ENCODE data around the gene TRPM5.

The TRPM5 gene

GRCh38 chr11:2465202-2466068 lies 21.1 kb upstream of the TRPM5 start:
- no peaks in the 10 kb centered on the region for H3K36me3 Mint-ChIP-seq
- ATAC-seq (replicated peaks) (no peak), DNase-seq (no peak)
- peaks cover 47 to 58% of the 10 kb centered on the region in 2 donors for H3K4me1 Mint-ChIP-seq
- H3K27ac Mint-ChIP-seq: no peak overlapping the region
- H3K4me3 Mint-ChIP-seq: no peak overlapping the region
- H3K9me3 Mint-ChIP-seq: no peaks in the 10 kb centered on the region
- no peaks in the 10 kb centered on the region for H3K27me3 Mint-ChIP-seq

GRCh38 chr11:2464451-2465165 lies 20.3 kb upstream of the TRPM5 start:
- no peak overlapping the region for H3K4me3 Mint-ChIP-seq

GRCh38 chr11:2463766-2464277 lies 19.5 kb upstream of the TRPM5 start:
- Mint-ChIP-seq H3K27me3 (no peaks in the 10 kb centered on the region), H3K4me1 (peaks cover 52 to 63% of the 10 kb centered on the region in 2 donors), H3K4me3 (no peak overlapping the region), H3K36me3 (no peaks in the 10 kb centered on the region), H3K9me3 (no peaks in the 10 kb centered on the region), H3K27ac (peak overlapping the region; percentile 37)
- ATAC-seq (replicated peaks): no peak
- DNase-seq: no peak

More at GRCh38 chr11:2464451-2465165, 20.3 kb upstream of the TRPM5 start:
- H3K27ac Mint-ChIP-seq: peak overlapping the region; percentile 73
- H3K27me3 Mint-ChIP-seq: no peaks in the 10 kb centered on the region
- ATAC-seq (replicated peaks) (no peak), DNase-seq (no peak)
- H3K9me3 Mint-ChIP-seq: no peaks in the 10 kb centered on the region
- no peaks in the 10 kb centered on the region for H3K36me3 Mint-ChIP-seq
- peaks cover 47 to 58% of the 10 kb centered on the region in 2 donors for H3K4me1 Mint-ChIP-seq

GRCh38 chr11:2462986-2463765 lies 18.9 kb upstream of the TRPM5 start:
- peak overlapping the region in 1 of 2 donors; percentile 54 for H3K4me3 Mint-ChIP-seq
- no peaks in the 10 kb centered on the region for H3K27me3 Mint-ChIP-seq
- H3K27ac Mint-ChIP-seq: peak overlapping the region; percentile 37
- no peaks in the 10 kb centered on the region for H3K9me3 Mint-ChIP-seq
- H3K36me3 Mint-ChIP-seq: no peaks in the 10 kb centered on the region
- ATAC-seq (replicated peaks) (peak; percentile 56 to 58), DNase-seq (no peak)
- H3K4me1 Mint-ChIP-seq: peaks cover 56 to 67% of the 10 kb centered on the region in 2 donors

- Mint-ChIP-seq H3K9me3 (no peaks in the 10 kb centered on the region), H3K4me3 (peak overlapping the region in 1 of 2 donors; percentile 54), H3K36me3 (no peaks in the 10 kb centered on the region), H3K27ac (no peak overlapping the region), H3K4me1 (peaks cover 56 to 67% of the 10 kb centered on the region in 2 donors), H3K27me3 (no peaks in the 10 kb centered on the region)
- ATAC-seq (replicated peaks) (no peak), DNase-seq (no peak)
These were observed 18.2 kb upstream of the TRPM5 start for GRCh38 chr11:2462543-2462985.

GRCh38 chr11:2461956-2462542 lies 17.7 kb upstream of the TRPM5 start:
- no peaks in the 10 kb centered on the region for H3K9me3 Mint-ChIP-seq
- peaks cover 52 to 61% of the 10 kb centered on the region in 2 donors for H3K4me1 Mint-ChIP-seq
- H3K36me3 Mint-ChIP-seq: no peaks in the 10 kb centered on the region
- no peak for DNase-seq
- no peak overlapping the region for H3K27ac Mint-ChIP-seq
- no peaks in the 10 kb centered on the region for H3K27me3 Mint-ChIP-seq
- H3K4me3 Mint-ChIP-seq: no peak overlapping the region
- ATAC-seq (replicated peaks): no peak

- Mint-ChIP-seq H3K4me1 (peaks cover 45 to 55% of the 10 kb centered on the region in 2 donors), H3K27ac (no peak overlapping the region), H3K27me3 (no peaks in the 10 kb centered on the region), H3K9me3 (no peaks in the 10 kb centered on the region), H3K4me3 (no peak overlapping the region), H3K36me3 (no peaks in the 10 kb centered on the region)
- ATAC-seq (replicated peaks) (no peak), DNase-seq (no peak)
These were observed 17.1 kb upstream of the TRPM5 start for GRCh38 chr11:2461253-2461955.

- no peaks in the 10 kb centered on the region for H3K27me3 Mint-ChIP-seq
- H3K4me1 Mint-ChIP-seq: peaks cover 39 to 48% of the 10 kb centered on the region in 2 donors
- ATAC-seq (replicated peaks) (no peak), DNase-seq (no peak)
- H3K36me3 Mint-ChIP-seq: no peaks in the 10 kb centered on the region
- H3K27ac Mint-ChIP-seq: peak overlapping the region; percentile 76
- H3K9me3 Mint-ChIP-seq: no peaks in the 10 kb centered on the region
- H3K4me3 Mint-ChIP-seq: no peak overlapping the region
These were observed 16.4 kb upstream of the TRPM5 start for GRCh38 chr11:2460540-2461252.

GRCh38 chr11:2459796-2460531 lies 15.7 kb upstream of the TRPM5 start:
- H3K27me3 Mint-ChIP-seq: no peaks in the 10 kb centered on the region
- DNase-seq (no peak), ATAC-seq (replicated peaks) (peak; percentile 26 to 42)
- no peaks in the 10 kb centered on the region for H3K9me3 Mint-ChIP-seq
- no peak overlapping the region for H3K4me3 Mint-ChIP-seq
- peaks cover 39 to 45% of the 10 kb centered on the region in 2 donors for H3K4me1 Mint-ChIP-seq
- H3K36me3 Mint-ChIP-seq: no peaks in the 10 kb centered on the region
- no peak overlapping the region for H3K27ac Mint-ChIP-seq

GRCh38 chr11:2459016-2459725 lies 14.9 kb upstream of the TRPM5 start:
- Mint-ChIP-seq H3K9me3 (no peaks in the 10 kb centered on the region), H3K36me3 (no peaks in the 10 kb centered on the region), H3K27ac (no peak overlapping the region), H3K4me1 (peaks cover 33 to 38% of the 10 kb centered on the region in 2 donors), H3K4me3 (no peak overlapping the region), H3K27me3 (no peaks in the 10 kb centered on the region)
- DNase-seq (no peak), ATAC-seq (replicated peaks) (peak; percentile 28 to 46)

- Mint-ChIP-seq H3K36me3 (no peaks in the 10 kb centered on the region), H3K27me3 (no peaks in the 10 kb centered on the region), H3K4me1 (peaks cover 29 to 32% of the 10 kb centered on the region in 2 donors), H3K9me3 (no peaks in the 10 kb centered on the region), H3K27ac (no peak overlapping the region), H3K4me3 (no peak overlapping the region)
- DNase-seq (no peak), ATAC-seq (replicated peaks) (no peak)
These were observed 14.0 kb upstream of the TRPM5 start for GRCh38 chr11:2458321-2458720.

- no peak for ATAC-seq (replicated peaks)
- no peak overlapping the region for H3K27ac Mint-ChIP-seq
These were observed 9.1 kb upstream of the TRPM5 start for GRCh38 chr11:2453436-2453835.

More at GRCh38 chr11:2453436-2453835, 9.1 kb upstream of the TRPM5 start:
- Mint-ChIP-seq H3K36me3 (no peaks in the 10 kb centered on the region), H3K9me3 (no peaks in the 10 kb centered on the region), H3K4me3 (no peak overlapping the region), H3K27me3 (no peaks in the 10 kb centered on the region), H3K4me1 (peaks cover 1% of the 10 kb centered on the region in 2 donors)
- DNase-seq: no peak
